Measurements from ENCODE around the gene HIP1R.

DNA sequence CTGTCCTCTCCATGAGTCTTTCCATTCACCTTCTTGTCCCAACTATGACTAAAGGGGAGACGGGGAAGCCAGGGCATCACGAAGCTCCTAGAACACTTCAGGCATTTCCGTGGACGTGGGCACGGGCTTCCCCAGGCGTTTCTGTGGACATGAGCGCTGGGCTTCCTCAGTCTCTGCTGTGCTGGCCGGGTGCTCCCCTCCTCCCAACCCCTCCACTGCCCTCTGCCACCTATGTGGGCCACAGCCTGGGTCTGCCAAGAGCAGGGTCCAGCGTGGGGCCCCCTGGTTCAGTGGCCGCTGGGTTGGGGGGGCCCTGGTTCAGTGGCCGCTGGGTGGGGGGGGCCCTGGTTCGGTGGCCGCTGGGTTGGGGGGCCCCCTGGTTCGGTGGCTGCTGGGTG lies 14.8 kb downstream of the HIP1R start:
- TF ChIP-seq CTCF (conservative IDR thresholded peaks at IDR 0.05; ENCODE audit: low read depth in 2 of 2): no peak
- no peak for TF ChIP-seq EZH2 (IDR thresholded peaks at IDR 0.05; ENCODE audit: low read depth, unreplicated experiment)
- TF ChIP-seq POLR2AphosphoS5 (IDR thresholded peaks at IDR 0.05; ENCODE audit: low read depth): no peak
- TF ChIP-seq REST (IDR thresholded peaks at IDR 0.05; ENCODE audit: unreplicated experiment): no peak
- TF ChIP-seq CREB1 (CRISPR knock-in tag; IDR thresholded peaks at IDR 0.05; ENCODE audit: low read depth): no peak
- no peak for TF ChIP-seq EZH2phosphoT487 (IDR thresholded peaks at IDR 0.05; ENCODE audit: unreplicated experiment)
- TF ChIP-seq JUNB (IDR thresholded peaks at IDR 0.05; ENCODE audit: unreplicated experiment): no peak
- no peak for TF ChIP-seq ZNF114 (CRISPR knock-in tag; IDR thresholded peaks at IDR 0.05)
- TF ChIP-seq, protein P1, sequence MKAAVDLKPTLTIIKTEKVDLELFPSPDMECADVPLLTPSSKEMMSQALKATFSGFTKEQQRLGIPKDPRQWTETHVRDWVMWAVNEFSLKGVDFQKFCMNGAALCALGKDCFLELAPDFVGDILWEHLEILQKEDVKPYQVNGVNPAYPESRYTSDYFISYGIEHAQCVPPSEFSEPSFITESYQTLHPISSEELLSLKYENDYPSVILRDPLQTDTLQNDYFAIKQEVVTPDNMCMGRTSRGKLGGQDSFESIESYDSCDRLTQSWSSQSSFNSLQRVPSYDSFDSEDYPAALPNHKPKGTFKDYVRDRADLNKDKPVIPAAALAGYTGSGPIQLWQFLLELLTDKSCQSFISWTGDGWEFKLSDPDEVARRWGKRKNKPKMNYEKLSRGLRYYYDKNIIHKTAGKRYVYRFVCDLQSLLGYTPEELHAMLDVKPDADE (IDR thresholded peaks at IDR 0.05): no peak

Measured in GM23338 (cell line).